PC-9 (cell line): Measurements from ENCODE around the gene CHURC1.

Experiments
- EZH2 ChIP-seq: fragments of 200-600 bp; sonication (generic); IDR thresholded peaks from 2 replicates; pipeline ENCODE4 v1.8.0; 2017; ENCODE audit warnings: antibody characterized with exemption, low read depth
- TF ChIP-seq, protein P1 (sequence below): fragments of 200-600 bp; sonication (generic); conservative IDR thresholded peaks from 2 replicates; pipeline ENCODE4 v1.6.1; 2017; ENCODE audit warnings: mixed run types, antibody characterized with exemption, mild to moderate bottlenecking, moderate library complexity

DNA sequence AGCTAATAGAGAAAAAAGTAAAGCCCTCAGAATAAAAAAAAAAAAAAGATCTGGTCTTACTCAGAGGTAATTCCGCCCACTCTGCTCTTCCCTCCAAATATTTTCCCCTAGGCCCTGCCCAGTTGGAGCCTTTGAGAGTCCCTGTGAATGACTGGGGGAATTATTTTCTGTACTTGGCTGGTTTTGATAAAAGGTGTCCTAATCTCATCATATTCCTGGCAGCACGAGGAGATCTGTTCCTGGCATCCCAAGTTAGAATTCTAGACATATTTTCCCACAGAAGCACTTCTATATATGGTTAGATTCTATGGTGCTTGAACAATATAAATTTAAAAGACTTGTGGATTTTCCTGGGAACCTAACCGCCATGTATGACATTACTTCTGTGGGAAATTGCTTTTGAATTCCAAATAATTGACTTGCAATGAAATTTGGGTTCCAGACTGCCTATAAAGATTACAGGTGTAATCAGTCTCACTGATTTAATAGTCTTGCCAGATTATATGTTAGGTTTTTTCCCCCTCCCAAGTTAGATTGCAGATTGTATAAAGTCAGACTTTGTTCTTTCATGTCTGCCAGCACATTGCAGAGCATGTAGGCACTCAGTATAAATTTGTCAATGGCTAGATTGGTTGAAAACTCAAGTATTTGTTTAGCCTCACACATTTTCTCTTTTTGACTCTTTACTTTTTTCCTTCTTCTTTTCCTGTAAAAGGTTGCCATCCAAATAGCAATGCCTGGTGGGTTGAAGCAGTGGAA is 16.0 kb downstream of the CHURC1 start:
- no peak for TF ChIP-seq EZH2
- TF ChIP-seq, protein P1, sequence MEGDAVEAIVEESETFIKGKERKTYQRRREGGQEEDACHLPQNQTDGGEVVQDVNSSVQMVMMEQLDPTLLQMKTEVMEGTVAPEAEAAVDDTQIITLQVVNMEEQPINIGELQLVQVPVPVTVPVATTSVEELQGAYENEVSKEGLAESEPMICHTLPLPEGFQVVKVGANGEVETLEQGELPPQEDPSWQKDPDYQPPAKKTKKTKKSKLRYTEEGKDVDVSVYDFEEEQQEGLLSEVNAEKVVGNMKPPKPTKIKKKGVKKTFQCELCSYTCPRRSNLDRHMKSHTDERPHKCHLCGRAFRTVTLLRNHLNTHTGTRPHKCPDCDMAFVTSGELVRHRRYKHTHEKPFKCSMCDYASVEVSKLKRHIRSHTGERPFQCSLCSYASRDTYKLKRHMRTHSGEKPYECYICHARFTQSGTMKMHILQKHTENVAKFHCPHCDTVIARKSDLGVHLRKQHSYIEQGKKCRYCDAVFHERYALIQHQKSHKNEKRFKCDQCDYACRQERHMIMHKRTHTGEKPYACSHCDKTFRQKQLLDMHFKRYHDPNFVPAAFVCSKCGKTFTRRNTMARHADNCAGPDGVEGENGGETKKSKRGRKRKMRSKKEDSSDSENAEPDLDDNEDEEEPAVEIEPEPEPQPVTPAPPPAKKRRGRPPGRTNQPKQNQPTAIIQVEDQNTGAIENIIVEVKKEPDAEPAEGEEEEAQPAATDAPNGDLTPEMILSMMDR: no peak
